ENCODE data around the gene PREX1.

PREX1 gene

GRCh38 chr20:48716541-48716940 is 111.3 kb downstream of the PREX1 start:
- DNase-seq (ENCODE audit: low spot score): no peak

GRCh38 chr20:48716086-48716485 is 111.7 kb downstream of the PREX1 start:
- no peak for DNase-seq (ENCODE audit: low spot score)

GRCh38 chr20:48714764-48715163 is 113.0 kb downstream of the PREX1 start:
- no peak for DNase-seq (ENCODE audit: low spot score)

GRCh38 chr20:48711696-48712464 is 115.9 kb downstream of the PREX1 start:
- DNase-seq (ENCODE audit: low spot score): no peak

- no peak for DNase-seq (ENCODE audit: low spot score)
Measured at GRCh38 chr20:48711044-48711428, 116.8 kb downstream of the PREX1 start.

- DNase-seq (ENCODE audit: low spot score): no peak
Measured at GRCh38 chr20:48710341-48711043, 117.3 kb downstream of the PREX1 start.

- no peak for DNase-seq (ENCODE audit: low spot score)
Measured at GRCh38 chr20:48709744-48710143, 118.1 kb downstream of the PREX1 start.

GRCh38 chr20:48709058-48709691 is 118.6 kb downstream of the PREX1 start:
- no peak for DNase-seq (ENCODE audit: low spot score)

- no peak for DNase-seq (ENCODE audit: low spot score)
Measured at GRCh38 chr20:48708630-48709029, 119.2 kb downstream of the PREX1 start.

- no peak for DNase-seq (ENCODE audit: low spot score)
Measured at GRCh38 chr20:48708116-48708515, 119.7 kb downstream of the PREX1 start.

- DNase-seq (ENCODE audit: low spot score): no peak
Measured at GRCh38 chr20:48706710-48707365, 121.0 kb downstream of the PREX1 start.

GRCh38 chr20:48706116-48706656 is 121.6 kb downstream of the PREX1 start:
- DNase-seq (ENCODE audit: low spot score): no peak

- DNase-seq (ENCODE audit: low spot score): no peak
Measured at GRCh38 chr20:48705240-48706115, 122.3 kb downstream of the PREX1 start.

- no peak for DNase-seq (ENCODE audit: low spot score)
Measured at GRCh38 chr20:48704761-48705160, 123.0 kb downstream of the PREX1 start.

- DNase-seq (ENCODE audit: low spot score): no peak
Measured at GRCh38 chr20:48703511-48704219, 124.1 kb downstream of the PREX1 start.

- no peak for DNase-seq (ENCODE audit: low spot score)
Measured at GRCh38 chr20:48703107-48703506, 124.7 kb downstream of the PREX1 start.

GRCh38 chr20:48702455-48702913 is 125.3 kb downstream of the PREX1 start:
- DNase-seq (ENCODE audit: low spot score): no peak

- no peak for DNase-seq (ENCODE audit: low spot score)
Measured at GRCh38 chr20:48701702-48702101, 126.1 kb downstream of the PREX1 start.

GRCh38 chr20:48698507-48699267 is 129.1 kb downstream of the PREX1 start:
- no peak for DNase-seq (ENCODE audit: low spot score)

Measured in AG20443 (cell line).